ENCODE data around the gene HTN3.
"Not testable (repeated sequence)": the region's sequence is repeated elsewhere in the genome, so short reads cannot be mapped to it uniquely, and the experiment has no call there.

The HTN3 gene

DNA sequence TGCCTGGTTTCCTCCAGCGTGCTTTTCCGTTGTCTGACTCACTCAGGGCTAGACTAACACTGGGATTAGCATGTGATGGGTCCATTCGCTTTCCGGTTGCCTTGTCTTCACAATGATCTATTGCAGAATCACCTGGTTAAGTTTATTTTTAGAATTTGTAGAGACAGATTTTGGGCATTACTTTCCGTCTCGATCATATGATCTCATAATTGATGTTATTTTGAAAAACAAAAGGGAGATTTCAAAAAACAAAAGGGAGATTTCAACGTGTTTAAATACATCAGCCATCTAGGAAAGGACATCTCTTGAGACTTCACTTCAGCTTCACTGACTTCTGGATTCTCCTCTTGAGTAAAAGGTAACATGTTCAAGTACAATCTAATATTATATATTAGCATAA lies at the start of gene HTN3:
Gene HTN3, plus strand, starts transcription at position 301 of the 400 bp plus-strand sequence. CDS start 2,282 bp downstream, outside the sequence.
- H3K27ac ChIP-seq; DNase-seq (ENCODE audit: low read depth, low spot score): not testable (repeated sequence)

DNA sequence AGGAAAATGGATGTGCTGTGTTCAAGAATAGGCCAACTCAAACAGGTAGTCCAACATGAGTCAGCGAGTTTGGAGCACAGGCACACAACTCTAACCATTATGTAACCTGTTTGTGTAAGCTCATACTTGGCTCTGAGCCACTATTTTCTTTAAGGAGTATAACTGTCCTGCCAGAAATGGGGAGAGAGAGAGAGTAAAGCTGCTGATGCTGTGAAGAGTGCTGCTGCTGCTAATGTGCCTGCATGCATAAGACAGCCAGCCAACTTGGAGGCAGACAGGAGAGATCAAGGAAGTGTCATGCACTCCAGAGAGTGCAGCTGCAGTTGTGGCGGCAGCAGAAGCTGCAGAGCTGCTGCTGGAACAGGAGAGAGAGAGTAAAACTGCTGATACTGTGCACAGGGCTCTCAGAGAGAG lies 44.2 kb upstream of the HTN3 start:
- no peak overlapping the region for H3K27ac ChIP-seq
- peak; percentile 74 for DNase-seq (ENCODE audit: low read depth, low spot score)

DNA sequence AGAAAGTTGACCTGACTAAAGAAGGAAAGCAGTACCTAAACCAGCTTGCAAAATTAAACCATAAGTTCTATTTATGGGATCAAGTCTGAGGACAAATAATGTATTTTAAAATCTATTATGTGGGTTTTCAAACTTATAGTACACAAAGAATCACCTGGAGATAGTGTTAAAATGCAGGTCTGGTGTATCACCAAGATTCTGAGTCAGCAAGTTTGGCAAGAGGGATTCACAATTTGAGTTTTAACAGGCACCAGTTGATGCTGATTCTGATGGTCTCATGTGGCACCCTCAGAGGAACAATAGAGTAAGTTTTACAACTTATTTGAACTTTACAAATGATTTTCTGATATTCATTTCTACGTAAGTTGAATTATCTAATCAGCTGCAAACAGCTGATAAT lies 41.6 kb upstream of the HTN3 start:
- H3K27ac ChIP-seq: no peak overlapping the region
- no peak for DNase-seq (ENCODE audit: low read depth, low spot score)

DNA sequence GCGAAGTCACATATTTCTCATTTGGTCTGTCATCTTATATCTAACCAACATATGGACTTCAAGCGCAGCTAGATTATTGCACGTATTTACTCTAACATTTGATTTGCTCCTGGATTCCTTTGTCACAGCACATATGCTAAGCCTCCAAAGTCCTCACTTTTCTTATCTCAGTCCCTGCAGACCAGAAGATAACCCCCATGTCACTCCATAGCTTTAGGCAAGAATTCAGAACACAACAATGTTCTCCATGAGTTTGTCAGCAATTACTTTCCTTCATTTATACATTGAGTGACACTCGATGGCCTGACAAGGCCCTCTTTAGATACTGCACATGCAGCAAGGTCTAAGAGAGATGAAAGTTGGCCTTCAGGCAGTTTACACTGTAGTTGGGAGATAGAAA lies 37.2 kb upstream of the HTN3 start:
- H3K27ac ChIP-seq: no peak overlapping the region
- no peak for DNase-seq (ENCODE audit: low read depth, low spot score)

DNA sequence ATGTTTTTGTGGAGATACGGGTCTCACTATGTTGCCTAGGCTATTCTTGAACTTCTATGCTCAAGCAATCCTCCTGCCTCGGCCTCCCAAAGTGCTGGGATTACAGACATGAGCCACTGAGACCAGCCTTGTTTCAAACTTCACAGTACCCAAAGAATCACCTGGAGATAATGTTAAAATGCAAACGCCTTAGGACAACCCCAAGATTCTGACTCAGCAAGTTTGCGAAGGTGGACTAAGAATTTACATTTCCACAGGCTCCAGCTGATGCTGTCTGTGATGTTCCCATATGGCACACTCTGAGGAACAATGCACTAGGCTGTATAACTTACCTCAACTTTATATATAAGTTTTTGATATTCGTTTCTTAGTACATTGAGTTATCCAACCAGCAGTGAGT lies 33.5 kb upstream of the HTN3 start:
- no peak overlapping the region for H3K27ac ChIP-seq
- no peak for DNase-seq (ENCODE audit: low read depth, low spot score)

DNA sequence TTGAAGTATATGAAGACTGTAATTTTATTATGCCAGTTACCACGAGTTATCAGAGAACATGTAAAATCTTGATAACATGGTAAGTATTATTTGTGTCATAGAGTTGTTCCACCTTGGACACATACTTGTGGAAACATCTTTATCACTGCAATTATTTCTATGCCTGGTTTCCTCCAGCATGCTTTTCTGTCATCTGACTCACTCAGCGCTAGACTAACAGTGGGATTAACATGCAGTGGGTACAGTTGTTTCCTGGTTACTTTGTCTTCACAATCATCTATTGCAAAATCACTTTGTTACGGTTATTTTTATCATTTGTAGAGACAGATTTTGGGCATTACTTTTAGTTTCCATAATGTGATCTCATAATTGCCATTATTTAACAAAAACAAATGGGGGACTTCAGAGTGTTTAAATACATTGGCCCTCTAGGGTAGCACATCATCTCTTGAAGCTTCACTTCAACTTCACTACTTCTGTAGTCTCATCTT lies 32.7 kb upstream of the HTN3 start, which contains the start of gene STATH:
Gene STATH, plus strand, starts transcription at position 441 of the 491 bp plus-strand sequence. CDS start 2,472 bp downstream, outside the sequence.
- peak; percentile 8 for DNase-seq (ENCODE audit: low read depth, low spot score)
- H3K27ac ChIP-seq: no peak within 1 kb of the TSS

DNA sequence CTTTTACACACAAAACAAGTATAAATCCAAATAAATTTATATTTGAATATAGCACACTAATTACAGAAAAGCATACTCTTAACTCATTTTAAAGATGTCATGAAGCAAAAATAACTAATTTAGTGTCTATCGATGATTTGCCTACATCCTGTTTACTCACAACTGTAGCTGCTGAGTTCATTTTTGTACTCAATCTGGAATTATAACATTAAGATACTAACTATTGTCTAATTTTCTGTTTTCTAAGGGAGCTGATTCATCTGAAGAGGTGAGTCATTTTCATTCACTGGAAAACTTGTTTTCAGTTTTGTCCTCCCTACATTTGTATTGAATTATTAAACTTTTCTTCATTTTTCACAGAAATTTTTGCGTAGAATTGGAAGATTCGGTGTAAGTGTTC lies 28.8 kb upstream of the HTN3 start:
- no peak for DNase-seq (ENCODE audit: low read depth, low spot score)
- no peak overlapping the region for H3K27ac ChIP-seq

DNA sequence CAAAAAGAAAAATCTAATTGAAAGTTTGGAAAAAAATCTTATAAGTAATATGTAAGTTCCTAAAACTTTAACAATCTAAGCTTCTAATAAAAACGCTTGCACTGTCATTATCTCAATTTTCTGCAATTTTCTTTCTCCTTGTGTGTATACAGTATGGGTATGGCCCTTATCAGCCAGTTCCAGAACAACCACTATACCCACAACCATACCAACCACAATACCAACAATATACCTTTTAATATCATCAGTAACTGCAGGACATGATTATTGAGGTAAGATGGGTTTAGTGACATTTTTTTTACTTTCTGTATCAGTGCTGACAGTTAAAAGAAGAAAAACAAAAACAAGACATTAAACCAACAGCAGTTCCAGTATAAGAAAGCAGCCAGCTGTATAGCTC lies 27.5 kb upstream of the HTN3 start:
- no peak for DNase-seq (ENCODE audit: low read depth, low spot score)
- no peak overlapping the region for H3K27ac ChIP-seq

DNA sequence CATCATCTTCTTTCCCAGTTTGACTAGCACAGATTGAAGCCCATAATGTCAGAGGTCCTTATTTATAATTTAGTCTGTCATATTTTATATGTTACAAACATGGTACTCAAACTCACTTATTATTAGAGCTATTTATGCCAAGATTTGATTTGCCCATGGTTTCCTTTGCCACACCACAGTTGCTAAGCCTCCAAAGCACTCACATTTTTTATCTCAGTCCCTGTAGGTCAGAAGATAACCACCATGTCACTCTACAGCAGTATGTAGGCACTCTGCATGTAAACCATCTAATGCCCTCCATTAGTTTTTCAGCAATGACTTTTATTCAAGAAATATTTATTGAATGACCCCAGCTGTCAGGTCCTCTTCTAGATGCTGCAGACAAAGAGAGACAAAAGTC lies 25.8 kb upstream of the HTN3 start:
- no peak for DNase-seq (ENCODE audit: low read depth, low spot score)
- H3K27ac ChIP-seq: no peak overlapping the region

DNA sequence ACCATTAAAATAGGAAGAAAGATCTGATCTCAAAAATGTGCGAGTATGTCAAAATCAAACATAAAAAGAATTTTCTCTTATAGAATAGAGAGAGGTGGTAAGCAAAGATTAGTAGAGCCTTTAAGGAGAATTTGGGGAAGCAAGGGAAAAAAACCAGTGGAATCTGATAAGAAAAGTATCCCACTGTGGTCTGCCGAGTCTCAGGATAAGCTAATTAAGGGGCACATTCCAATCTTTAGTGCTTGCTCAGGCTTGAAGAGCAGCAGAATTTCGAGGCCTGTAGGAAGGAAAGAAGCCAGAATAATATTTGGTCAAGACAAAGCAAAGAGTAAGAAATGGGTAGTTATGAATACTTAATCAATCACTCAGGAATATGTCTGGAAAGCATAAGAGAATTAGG lies 19.5 kb upstream of the HTN3 start:
- H3K27ac ChIP-seq: no peak overlapping the region
- DNase-seq (ENCODE audit: low read depth, low spot score): no peak

DNA sequence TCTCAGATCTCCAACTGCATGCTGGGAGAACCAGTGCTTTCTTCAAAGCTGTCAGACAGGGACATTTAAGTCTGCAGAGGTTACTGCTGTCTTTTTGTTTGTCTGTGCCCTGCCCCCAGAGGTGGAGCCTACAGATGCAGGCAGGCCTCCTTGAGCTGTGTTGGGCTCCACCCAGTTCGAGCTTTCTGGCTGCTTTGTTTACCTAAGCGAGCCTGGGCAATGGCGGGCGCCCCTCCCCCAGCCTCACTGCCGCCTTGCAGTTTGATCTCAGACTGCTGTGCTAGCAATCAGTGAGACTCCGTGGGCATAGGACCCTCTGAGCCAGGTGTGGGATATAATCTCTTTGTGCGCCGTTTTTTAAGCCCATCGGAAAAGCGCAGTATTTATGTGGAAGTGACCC lies 9.3 kb upstream of the HTN3 start:
- H3K27ac ChIP-seq; DNase-seq (ENCODE audit: low read depth, low spot score): not testable (repeated sequence)

DNA sequence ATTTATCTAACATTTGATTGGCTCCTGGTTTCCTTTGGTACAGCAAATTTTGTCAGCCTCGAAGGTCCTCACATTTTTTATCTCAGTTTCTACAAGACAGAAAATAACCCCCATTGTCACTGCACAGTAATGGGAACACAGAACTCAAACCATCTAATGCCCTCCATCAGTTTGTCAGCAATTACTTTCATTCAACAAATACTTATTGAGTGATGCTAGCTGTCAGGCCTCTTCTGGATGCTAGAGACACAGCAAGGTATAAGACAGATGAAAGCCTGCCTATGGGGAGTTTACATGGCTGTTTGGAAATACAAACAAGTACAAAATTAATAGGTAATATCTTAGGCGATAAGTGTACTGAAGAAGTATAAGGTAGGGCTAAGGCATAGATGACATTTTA lies 5.0 kb upstream of the HTN3 start:
- DNase-seq (ENCODE audit: low read depth, low spot score): no peak
- no peak overlapping the region for H3K27ac ChIP-seq

DNA sequence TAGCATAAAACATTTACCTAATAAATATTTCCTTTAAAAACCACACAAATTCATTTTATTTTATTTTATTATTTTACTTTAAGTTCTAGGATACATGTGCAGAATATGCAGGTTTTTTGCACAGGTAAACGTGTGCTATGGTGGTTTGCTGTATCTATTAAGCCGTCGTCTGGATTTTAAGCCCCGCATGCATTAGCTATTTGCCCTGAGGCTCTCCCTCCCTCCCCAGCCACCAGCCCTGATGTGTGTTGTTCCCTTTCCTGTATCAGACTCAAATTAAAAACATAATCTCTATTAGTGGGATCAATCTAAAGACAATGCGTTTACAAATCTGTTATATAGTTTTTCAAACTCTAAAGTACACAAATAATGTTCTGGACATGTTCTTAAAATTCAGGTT lies 1.2 kb upstream of the HTN3 start:
- no peak for DNase-seq (ENCODE audit: low read depth, low spot score)
- no peak overlapping the region for H3K27ac ChIP-seq

DNA sequence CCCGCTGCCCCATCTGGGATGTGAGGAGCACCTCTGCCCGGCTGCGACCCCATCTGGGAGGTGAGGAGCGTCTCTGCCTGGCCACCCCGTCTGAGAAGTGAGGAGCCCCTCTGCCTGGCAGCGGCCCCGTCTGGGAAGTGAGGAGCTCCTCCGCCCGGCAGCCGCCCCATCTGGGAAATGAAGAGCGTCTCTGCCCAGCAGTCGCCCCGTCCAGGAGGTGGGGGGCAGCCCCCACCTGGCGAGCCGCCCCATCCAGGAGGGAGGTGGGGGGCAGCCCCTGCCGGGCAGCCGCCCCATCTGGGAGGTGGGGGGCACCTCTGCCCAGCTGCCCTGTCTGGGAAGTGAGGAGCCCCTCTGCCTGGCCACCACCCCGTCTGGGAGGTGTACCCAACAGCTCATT lies 9.3 kb downstream of the HTN3 start:
- DNase-seq (ENCODE audit: low read depth, low spot score); H3K27ac ChIP-seq: not testable (repeated sequence)

DNA sequence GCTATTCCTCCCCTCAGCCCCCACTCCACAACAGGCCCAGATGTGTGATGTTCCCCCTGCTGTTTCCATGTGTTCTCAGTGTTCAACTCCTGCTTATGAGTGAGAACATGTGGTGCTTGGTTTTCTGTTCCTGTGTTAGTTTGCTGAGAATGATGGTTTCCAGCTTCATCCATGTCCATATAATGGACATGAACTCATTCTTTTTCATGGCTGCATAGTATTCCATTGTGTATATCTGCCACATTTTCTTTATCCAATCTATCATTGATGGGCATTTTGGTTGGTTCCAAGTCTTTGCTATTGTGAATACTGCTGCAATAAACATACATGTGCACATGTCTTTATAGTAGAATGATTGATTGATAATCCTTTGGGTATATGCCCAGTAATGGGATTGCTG lies 11.7 kb downstream of the HTN3 start:
- H3K27ac ChIP-seq; DNase-seq (ENCODE audit: low read depth, low spot score): not testable (repeated sequence)

DNA sequence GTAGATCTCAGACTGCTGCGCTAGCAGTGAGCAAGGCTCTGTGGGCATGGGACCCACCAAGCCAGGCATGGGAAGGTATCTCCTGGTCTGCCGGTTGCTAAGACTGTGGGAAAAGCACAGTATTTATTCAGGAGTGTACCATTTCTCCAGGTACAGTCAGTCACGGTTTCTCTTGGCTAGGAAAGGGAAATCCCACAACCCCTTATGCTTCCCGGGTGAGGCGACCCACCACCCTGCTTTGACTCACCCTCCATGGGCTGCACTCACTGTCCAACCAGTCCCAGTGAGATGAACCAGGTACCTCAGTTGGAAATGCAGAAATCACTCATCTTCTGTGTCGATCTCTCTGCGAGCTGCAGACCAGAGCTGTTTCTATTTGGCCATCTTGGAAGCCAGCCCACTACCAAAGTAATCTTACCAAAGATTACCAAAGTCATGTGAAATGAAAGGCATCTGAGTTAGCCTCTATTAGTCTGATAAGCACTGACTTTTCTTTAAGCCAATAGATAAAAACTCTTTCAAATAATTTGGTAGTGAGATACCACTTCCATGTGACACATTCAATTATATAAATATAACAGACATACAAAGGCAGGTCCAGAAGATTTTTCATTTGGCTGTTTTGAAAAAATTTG lies 13.5 kb downstream of the HTN3 start:
- DNase-seq (ENCODE audit: low read depth, low spot score): no peak
- H3K27ac ChIP-seq: no peak overlapping the region

DNA sequence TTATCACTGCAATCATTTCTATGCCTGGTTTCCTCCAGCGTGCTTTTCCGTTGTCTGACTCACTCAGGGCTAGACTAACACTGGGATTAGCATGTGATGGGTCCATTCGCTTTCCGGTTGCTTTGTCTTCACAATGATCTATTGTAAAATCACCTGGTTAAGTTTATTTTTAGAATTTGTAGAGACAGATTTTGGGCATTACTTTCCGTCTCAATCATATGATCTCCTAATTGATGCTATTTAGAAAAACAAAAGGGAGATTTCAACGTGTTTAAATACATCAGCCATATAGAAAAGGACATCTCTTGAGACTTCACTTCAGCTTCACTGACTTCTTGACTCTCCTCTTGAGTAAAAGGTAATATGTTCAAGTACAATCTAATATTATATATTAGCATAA lies 21.9 kb downstream of the HTN3 start, which contains the start of gene HTN1:
Gene HTN1, plus strand, starts transcription at position 301 of the 400 bp plus-strand sequence. CDS start 2,639 bp downstream, outside the sequence.
- H3K27ac ChIP-seq; DNase-seq (ENCODE audit: low read depth, low spot score): not testable (repeated sequence)

DNA sequence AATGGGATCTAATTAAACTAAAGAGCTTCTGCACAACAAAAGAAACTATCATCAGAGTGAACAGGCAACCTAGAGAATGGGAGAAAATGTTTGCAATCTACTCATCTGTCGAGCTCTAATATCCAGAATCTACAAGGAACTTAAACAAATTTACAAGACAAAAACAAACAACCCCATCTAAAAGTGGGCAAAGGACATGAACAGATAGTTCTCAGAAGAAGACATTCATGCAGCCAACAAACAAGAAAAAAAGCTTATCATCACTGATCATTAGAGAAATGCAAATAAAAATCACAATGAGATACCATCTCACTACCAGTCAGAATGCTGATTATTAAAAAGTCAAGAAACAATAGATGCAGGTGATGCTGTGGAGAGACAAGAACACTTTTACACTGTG lies 28.3 kb downstream of the HTN3 start:
- not testable (repeated sequence) for H3K27ac ChIP-seq; DNase-seq (ENCODE audit: low read depth, low spot score)

DNA sequence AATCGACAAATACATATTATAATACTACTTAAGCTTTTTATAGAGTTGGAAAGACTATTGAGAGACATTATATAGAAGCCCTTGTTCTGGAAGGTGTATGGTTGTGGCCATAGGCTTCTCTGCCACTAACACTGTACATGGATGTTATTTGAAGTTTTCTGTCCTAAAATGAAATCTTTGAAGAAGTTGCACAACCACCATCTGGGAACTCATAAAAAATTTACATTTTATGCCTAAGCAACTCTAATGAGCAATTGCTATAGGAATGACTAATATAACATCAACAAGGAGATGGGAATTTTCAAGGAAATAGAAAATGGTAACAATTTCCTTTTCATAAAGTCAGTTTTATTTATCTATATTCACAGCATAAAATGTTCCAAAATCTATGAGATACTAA lies 29.4 kb downstream of the HTN3 start:
- DNase-seq (ENCODE audit: low read depth, low spot score): no peak
- no peak overlapping the region for H3K27ac ChIP-seq

DNA sequence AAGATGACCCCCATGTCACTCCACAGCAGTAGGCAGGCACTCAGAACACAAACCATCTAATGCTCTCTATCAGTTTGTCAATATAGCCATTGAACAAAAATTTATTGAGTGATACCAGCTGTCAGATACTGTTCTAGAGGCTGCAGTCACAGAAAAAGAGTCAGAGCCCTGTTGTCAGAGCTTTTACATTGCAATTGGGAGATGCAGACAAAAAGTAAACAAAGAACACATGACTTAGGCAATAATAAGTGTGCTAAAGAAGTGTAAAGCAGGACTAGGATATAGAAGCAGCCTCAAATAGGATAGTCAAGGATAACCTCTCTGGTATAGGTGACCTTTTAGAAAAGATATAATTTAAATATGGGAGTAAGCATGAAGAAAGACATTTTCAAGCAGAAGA lies 30.9 kb downstream of the HTN3 start:
- no peak overlapping the region for H3K27ac ChIP-seq
- DNase-seq (ENCODE audit: low read depth, low spot score): no peak

DNA sequence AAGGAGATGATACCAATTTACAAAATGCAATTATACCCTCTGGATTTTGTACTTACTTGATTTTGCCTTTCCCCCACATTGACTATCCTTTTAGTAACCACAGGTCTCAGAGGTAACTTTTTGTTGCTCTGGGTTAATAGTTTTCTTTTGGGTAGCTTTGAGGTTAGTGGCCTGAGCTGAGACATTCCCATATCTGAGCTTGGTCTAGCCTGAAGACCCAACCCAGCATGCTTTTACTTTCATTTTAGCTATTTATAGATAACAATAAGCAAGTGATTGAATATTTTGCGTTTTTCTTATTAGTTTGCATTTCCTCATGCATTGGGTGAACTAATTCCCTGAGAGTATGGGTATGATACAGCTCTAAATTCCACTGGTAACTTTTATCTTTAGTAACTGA lies 33.7 kb downstream of the HTN3 start:
- H3K27ac ChIP-seq: no peak overlapping the region
- no peak for DNase-seq (ENCODE audit: low read depth, low spot score)

DNA sequence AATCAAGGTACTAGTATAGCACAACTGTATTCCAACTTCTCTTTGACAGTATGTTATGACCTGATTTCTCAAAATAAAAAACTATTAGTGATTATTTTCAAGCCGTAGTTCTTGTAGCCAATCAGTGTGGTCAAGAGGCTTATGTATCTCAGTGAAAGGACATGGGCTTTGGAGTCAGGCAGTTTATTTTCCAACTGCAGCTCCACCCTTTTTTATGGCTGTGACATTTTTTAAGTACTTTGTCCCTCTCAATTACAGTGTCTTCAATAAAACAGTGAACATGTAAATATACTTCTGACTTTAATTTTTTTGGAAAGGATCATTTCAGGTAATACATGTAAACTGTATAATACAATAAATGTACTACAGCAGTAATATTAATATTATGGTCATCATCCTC lies 51.9 kb downstream of the HTN3 start:
- no peak for DNase-seq (ENCODE audit: low read depth, low spot score)
- no peak overlapping the region for H3K27ac ChIP-seq
